Measurements from ENCODE around the gene KCNK15.
A peak's percentile ranks its signal among the peaks of the same experiment; 100 is the strongest.

KCNK15 gene

GRCh38 chr20:44781118-44781517, 35.5 kb downstream of the KCNK15 start:
- H3K9me3 ChIP-seq = no peaks in the 10 kb centered on the region
- intact Hi-C loops (cut with DNase I; ENCODE audit: low total_unique reads) = no loop called here
- no peaks in the 10 kb centered on the region for H3K27me3 ChIP-seq
- H3K27ac ChIP-seq = no peak overlapping the region
- DNase-seq = no peak
- H3K4me3 ChIP-seq = no peak overlapping the region
- H3K4me1 ChIP-seq = no peaks in the 10 kb centered on the region
- TF ChIP-seq, protein P1, sequence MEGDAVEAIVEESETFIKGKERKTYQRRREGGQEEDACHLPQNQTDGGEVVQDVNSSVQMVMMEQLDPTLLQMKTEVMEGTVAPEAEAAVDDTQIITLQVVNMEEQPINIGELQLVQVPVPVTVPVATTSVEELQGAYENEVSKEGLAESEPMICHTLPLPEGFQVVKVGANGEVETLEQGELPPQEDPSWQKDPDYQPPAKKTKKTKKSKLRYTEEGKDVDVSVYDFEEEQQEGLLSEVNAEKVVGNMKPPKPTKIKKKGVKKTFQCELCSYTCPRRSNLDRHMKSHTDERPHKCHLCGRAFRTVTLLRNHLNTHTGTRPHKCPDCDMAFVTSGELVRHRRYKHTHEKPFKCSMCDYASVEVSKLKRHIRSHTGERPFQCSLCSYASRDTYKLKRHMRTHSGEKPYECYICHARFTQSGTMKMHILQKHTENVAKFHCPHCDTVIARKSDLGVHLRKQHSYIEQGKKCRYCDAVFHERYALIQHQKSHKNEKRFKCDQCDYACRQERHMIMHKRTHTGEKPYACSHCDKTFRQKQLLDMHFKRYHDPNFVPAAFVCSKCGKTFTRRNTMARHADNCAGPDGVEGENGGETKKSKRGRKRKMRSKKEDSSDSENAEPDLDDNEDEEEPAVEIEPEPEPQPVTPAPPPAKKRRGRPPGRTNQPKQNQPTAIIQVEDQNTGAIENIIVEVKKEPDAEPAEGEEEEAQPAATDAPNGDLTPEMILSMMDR (IDR thresholded peaks at IDR 0.05) = no peak
- no peaks in the 10 kb centered on the region for H3K36me3 ChIP-seq

DNA sequence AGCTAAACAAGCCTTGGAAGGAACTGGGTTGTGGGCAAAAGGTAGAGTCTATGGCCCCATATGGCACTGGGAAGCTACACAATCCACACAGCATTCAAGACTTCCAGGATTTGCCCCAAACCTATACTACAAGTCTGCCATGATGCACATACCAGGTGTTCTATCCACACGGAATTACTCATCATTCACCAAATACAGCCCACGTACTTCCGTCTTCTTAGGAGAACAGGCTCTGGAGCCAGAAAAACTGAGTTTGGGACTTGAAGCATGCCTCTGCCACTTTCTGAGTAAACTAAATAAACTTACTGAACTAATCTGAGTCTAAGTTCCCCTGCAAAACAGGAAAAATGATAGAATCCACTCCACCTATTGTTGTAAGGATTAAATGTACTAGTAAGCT, 36.1 kb downstream of the KCNK15 start:
- TF ChIP-seq, protein P1 (IDR thresholded peaks at IDR 0.05) = no peak
- no peak overlapping the region for H3K27ac ChIP-seq
- no peak overlapping the region for H3K4me3 ChIP-seq
- peaks cover 0 to 4% of the 10 kb centered on the region in 2 donors for H3K27me3 ChIP-seq
- H3K36me3 ChIP-seq = no peaks in the 10 kb centered on the region
- DNase-seq = no peak
- intact Hi-C loops (cut with DNase I; ENCODE audit: low total_unique reads) = no loop called here
- H3K4me1 ChIP-seq = no peaks in the 10 kb centered on the region
- H3K9me3 ChIP-seq = no peaks in the 10 kb centered on the region

DNA sequence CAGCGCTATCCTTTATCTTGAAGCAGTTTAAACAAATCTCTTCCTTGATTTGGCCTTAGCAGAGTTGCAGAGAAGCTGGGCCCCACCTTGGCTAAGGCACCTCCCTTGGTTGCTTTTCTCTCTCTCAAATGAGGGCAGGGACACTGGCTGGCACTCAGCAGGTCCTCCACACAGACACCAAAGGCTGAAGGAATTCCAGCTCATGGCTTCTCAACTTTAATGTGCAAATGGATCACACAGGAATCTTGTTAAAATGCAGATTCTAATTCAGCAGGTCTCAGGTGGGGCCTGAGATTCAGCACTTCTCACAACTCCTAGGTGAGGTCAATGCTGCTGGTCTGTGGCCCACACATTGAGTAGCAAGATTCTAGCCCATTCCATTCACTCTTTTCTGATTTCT, 39.0 kb downstream of the KCNK15 start:
- Histone ChIP-seq H3K27ac (no peak overlapping the region), H3K4me1 (no peaks in the 10 kb centered on the region), H3K36me3 (no peaks in the 10 kb centered on the region), H3K4me3 (no peak overlapping the region), H3K27me3 (peaks cover 0 to 8% of the 10 kb centered on the region in 2 donors), H3K9me3 (no peaks in the 10 kb centered on the region)
- intact Hi-C loops (cut with DNase I; ENCODE audit: low total_unique reads) = no loop called here
- DNase-seq = no peak
- TF ChIP-seq, protein P1 (IDR thresholded peaks at IDR 0.05) = no peak

GRCh38 chr20:44785768-44786167, 40.1 kb downstream of the KCNK15 start:
- H3K4me3 ChIP-seq = no peak overlapping the region
- DNase-seq = no peak

DNA sequence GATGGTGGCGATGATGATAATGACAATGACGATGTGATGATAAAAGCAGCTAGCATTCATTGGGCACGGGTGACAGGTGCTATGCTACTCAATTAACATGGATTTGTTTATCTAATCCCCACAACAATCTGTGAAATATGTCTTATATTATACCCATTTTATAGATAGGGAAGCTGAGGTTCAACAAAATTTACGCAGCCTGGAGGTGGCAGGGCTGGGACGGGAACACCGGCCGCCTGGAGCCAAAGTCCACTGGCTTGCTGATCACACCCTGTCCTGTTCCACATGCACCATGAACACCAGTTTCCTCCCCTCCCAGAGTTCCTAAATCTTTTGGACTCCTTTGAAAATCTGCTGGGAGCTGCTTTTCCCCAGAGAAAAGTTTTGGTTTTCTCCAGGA, 41.6 kb downstream of the KCNK15 start:
- intact Hi-C loops (cut with DNase I; ENCODE audit: low total_unique reads) = no loop called here
- TF ChIP-seq, protein P1 (IDR thresholded peaks at IDR 0.05) = no peak
- H3K27ac ChIP-seq = no peak overlapping the region
- no peaks in the 10 kb centered on the region for H3K36me3 ChIP-seq
- no peak for DNase-seq
- H3K4me3 ChIP-seq = no peak overlapping the region
- no peaks in the 10 kb centered on the region for H3K4me1 ChIP-seq
- H3K27me3 ChIP-seq = peaks cover 0 to 14% of the 10 kb centered on the region in 2 donors
- H3K9me3 ChIP-seq = no peaks in the 10 kb centered on the region

More at GRCh38 chr20:44785768-44786167, 40.1 kb downstream of the KCNK15 start:
- Histone ChIP-seq H3K9me3 (no peaks in the 10 kb centered on the region), H3K27ac (no peak overlapping the region), H3K27me3 (peaks cover 0 to 10% of the 10 kb centered on the region in 2 donors), H3K36me3 (no peaks in the 10 kb centered on the region), H3K4me1 (no peaks in the 10 kb centered on the region)
- TF ChIP-seq, protein P1 (IDR thresholded peaks at IDR 0.05) = peak; percentile 7 to 17
- intact Hi-C loops (cut with DNase I; ENCODE audit: low total_unique reads) = no loop called here

All from tibial artery (tissue), 4 donors.